NB4 (cell line): ENCODE measurements around the gene NOTCH1.

Source experiments
- DNase-seq: peaks from one replicate; pipeline ENCODE4 v3.0.0; 2010; ENCODE audit warnings: low read depth
- H3K4me3 ChIP-seq: one replicate; pipeline ENCODE4 v1.5.1; 2011; ENCODE audit warnings: mild to moderate bottlenecking, low read depth, low read length, moderate library complexity
- MYC ChIP-seq: IDR thresholded peaks from 2 replicates; pipeline ENCODE4 v1.6.1; 2011; ENCODE audit warnings: low read depth, low read length
- POLR2A ChIP-seq: IDR thresholded peaks from 2 replicates; pipeline ENCODE4 v1.6.1; 2011; ENCODE audit warnings: mild to moderate bottlenecking; ENCODE audit not compliant: insufficient read length; ENCODE audit errors: extremely low read depth
- TF ChIP-seq, protein P1 (sequence below): IDR thresholded peaks from one replicate; pipeline ENCODE4 v1.5.1; 2012; ENCODE audit warnings: low read depth, low read length
- TF ChIP-seq, protein P2 (sequence below): IDR thresholded peaks from 2 replicates; pipeline ENCODE4 v1.6.1; 2011; ENCODE audit warnings: low read depth, low read length

The NOTCH1 gene

DNA sequence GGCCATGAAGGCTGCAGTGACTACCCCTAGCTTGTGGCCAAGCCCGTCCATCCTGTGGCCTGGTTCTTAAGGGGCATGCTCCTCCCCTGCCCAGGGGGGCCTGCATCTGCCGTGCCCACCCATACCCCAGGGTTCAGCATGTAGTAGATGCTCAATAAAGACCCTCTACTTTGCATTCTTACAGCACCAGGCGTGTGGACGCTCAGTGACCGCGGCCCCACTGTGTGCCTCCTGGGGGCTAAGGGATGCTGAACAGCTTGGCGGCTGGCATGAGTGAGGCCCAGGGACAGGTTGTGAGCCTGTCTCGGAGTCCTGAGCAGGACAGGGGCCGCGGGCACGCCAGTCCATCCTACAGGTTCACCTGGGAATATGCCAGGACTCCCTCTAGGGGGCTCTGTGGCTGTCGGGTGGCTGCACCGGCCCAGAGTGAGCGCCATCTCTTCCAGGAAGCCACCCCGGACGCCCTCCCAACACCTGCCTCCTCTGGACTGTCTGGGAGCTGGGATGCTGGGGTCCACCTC is 9.1 kb downstream of the NOTCH1 start:
- no peak overlapping the region for H3K4me3 ChIP-seq
- no peak for DNase-seq
- no peak for TF ChIP-seq POLR2A
- TF ChIP-seq, protein P1, sequence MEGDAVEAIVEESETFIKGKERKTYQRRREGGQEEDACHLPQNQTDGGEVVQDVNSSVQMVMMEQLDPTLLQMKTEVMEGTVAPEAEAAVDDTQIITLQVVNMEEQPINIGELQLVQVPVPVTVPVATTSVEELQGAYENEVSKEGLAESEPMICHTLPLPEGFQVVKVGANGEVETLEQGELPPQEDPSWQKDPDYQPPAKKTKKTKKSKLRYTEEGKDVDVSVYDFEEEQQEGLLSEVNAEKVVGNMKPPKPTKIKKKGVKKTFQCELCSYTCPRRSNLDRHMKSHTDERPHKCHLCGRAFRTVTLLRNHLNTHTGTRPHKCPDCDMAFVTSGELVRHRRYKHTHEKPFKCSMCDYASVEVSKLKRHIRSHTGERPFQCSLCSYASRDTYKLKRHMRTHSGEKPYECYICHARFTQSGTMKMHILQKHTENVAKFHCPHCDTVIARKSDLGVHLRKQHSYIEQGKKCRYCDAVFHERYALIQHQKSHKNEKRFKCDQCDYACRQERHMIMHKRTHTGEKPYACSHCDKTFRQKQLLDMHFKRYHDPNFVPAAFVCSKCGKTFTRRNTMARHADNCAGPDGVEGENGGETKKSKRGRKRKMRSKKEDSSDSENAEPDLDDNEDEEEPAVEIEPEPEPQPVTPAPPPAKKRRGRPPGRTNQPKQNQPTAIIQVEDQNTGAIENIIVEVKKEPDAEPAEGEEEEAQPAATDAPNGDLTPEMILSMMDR: peak; percentile 11

DNA sequence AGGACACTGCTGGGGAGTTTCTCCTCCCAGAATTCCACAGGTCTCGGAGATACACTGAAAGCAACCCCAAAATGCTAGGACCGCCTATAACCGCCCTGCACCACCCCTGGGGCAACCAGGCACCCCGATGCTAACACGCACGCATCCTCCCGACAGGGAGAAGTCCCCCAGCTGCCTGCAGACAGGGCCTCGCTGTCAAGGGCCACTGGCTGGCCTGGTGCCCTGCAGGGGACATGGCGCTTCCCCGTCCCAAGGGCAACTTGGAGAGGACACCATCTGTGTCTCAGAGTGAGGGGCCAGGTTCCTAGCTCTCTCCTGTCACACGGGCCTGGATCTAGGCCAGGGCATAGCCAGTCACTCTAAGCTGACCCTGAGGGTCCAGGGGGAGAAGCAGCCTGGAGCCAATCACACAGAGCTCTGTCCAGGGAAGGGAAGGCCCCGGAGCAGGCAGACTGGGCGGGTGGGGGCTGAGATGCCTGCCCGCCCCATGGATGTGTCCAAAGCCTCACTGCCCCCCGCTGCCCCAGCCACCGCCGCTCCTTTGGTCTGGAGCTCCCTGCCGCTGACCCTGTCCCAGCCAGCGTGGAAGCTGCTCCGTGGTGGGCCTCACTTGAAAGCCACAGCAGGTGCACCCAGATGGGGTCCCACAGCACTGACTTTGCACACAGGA is 9.7 kb downstream of the NOTCH1 start:
- H3K4me3 ChIP-seq: no peak overlapping the region
- TF ChIP-seq, protein P2, sequence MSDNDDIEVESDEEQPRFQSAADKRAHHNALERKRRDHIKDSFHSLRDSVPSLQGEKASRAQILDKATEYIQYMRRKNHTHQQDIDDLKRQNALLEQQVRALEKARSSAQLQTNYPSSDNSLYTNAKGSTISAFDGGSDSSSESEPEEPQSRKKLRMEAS: no peak
- TF ChIP-seq, protein P1: no peak
- TF ChIP-seq MYC (no peak), POLR2A (no peak)
- no peak for DNase-seq

DNA sequence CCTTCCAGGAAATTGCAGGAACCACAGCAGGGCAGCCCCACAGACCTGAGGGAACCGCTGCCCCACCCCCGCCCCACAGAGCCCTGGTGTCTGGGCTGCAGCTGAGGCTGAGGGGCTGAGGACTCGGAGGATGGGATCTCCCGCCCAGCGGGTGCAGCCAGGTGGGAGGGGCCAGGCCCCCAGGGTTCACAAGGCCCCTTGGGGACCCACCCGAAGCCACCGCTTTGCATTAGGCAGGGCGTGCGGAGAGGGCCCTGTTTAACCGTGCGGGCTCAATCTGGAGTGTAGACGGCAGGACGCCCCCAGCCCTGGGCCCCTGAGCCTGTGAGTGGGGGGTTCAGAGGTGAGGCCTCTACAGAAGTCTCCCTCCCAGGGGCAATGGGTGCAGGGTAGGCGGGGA is 10.8 kb downstream of the NOTCH1 start:
- DNase-seq: peak; percentile 51
- TF ChIP-seq POLR2A (no peak), MYC (no peak)
- TF ChIP-seq, protein P1: no peak
- TF ChIP-seq, protein P2: no peak
- no peak overlapping the region for H3K4me3 ChIP-seq

DNA sequence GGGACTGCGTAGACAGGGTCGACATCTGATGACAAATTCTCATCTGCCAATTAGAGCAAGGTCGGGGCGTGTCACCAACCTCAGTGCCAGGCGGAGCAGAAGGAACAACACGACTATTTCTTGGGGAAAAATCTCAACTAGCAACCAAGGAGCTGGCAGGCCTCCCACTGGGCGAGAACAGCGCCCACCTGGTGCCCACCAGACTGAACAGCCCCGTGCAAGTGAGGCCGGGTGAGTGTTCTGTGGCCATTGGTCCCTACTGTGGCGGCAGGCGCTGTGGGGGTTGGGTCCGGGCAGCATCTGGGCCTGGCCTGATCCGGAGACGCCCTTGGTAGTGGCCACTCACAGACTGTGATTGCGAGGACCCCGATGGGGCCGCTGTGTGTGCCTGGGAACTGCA is 11.5 kb downstream of the NOTCH1 start:
- TF ChIP-seq, protein P1: no peak
- no peak for TF ChIP-seq POLR2A
- TF ChIP-seq MYC: no peak
- TF ChIP-seq, protein P2: no peak
- H3K4me3 ChIP-seq: no peak overlapping the region
- no peak for DNase-seq

DNA sequence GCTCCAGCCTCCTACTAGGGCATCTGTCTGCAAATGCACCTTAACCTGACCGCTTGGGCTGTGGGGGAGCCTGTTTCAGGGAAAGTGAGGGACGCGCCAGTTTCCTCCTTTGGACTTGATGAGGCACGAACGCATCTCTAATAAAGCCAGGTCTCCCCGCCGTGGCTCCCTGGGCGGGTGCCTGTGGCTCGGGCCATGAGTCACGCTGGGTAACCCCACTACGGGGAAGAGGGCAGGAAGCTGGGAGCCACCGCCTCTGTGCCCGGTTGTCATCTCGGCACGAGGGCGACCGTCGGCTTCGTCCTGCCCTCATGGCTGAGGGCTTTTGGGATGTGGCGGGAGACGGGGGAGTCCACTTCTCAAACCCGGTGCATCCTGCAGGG is 12.1 kb downstream of the NOTCH1 start:
- TF ChIP-seq, protein P2: no peak
- TF ChIP-seq, protein P1: no peak
- TF ChIP-seq MYC: no peak
- no peak for TF ChIP-seq POLR2A
- peak; percentile 37 for DNase-seq
- no peak overlapping the region for H3K4me3 ChIP-seq
